DMS79 (cell line): ENCODE results near the gene MPC1L.
"Not testable (repeated sequence)": the region's sequence is repeated elsewhere in the genome, so short reads cannot be mapped to it uniquely, and the experiment has no call there.

Experiments used
- DNase-seq: peaks from one replicate; lab custom pipeline; 2025; lab: John Stamatoyannopoulos, UW

The MPC1L gene

GRCh38 chrX:40623139-40623536 is at the start of gene MPC1L:
MPC1L (plus strand) TSS chrX:40623428; CDS start chrX:40623566, 138 bp downstream.
- DNase-seq = no peak

- DNase-seq = no peak
Observed at GRCh38 chrX:40573763-40574162, 49.5 kb upstream of the MPC1L start.

GRCh38 chrX:40575411-40575810 is 47.8 kb upstream of the MPC1L start:
- not testable (repeated sequence) for DNase-seq

- DNase-seq = no peak
Observed at GRCh38 chrX:40576291-40576690, 46.9 kb upstream of the MPC1L start.

- DNase-seq = peak; percentile 31
Observed at GRCh38 chrX:40578039-40578695, 45.1 kb upstream of the MPC1L start.

- DNase-seq = no peak
Observed at GRCh38 chrX:40579141-40579540, 44.1 kb upstream of the MPC1L start.

- DNase-seq = no peak
Observed at GRCh38 chrX:40579900-40580536, 43.2 kb upstream of the MPC1L start.

GRCh38 chrX:40580537-40581335 is 42.5 kb upstream of the MPC1L start, which contains the start of gene ATP6AP2:
ATP6AP2 (plus strand) TSS chrX:40580970; CDS start chrX:40581066, 96 bp downstream.
- peak; percentile 80 for DNase-seq

GRCh38 chrX:40581336-40581920 is 41.8 kb upstream of the MPC1L start:
- no peak for DNase-seq

- DNase-seq = not testable (repeated sequence)
Observed at GRCh38 chrX:40582178-40582577, 41.0 kb upstream of the MPC1L start.

GRCh38 chrX:40582811-40583210 is 40.4 kb upstream of the MPC1L start:
- no peak for DNase-seq

GRCh38 chrX:40587623-40588022 is 35.6 kb upstream of the MPC1L start:
- DNase-seq = not testable (repeated sequence)

GRCh38 chrX:40589616-40590321 is 33.5 kb upstream of the MPC1L start:
- DNase-seq = not testable (repeated sequence)

- no peak for DNase-seq
Observed at GRCh38 chrX:40603446-40603845, 19.8 kb upstream of the MPC1L start.

- DNase-seq = no peak
Observed at GRCh38 chrX:40607381-40607780, 15.8 kb upstream of the MPC1L start.

- no peak for DNase-seq
Observed at GRCh38 chrX:40612511-40612910, 10.7 kb upstream of the MPC1L start.

- DNase-seq = no peak
Observed at GRCh38 chrX:40615976-40616375, 7.3 kb upstream of the MPC1L start.

- no peak for DNase-seq
Observed at GRCh38 chrX:40617566-40617965, 5.7 kb upstream of the MPC1L start.

- no peak for DNase-seq
Observed at GRCh38 chrX:40622479-40623138, 619 bp upstream of the MPC1L start.

- DNase-seq = no peak
Observed at GRCh38 chrX:40623665-40624064, 437 bp downstream of the MPC1L start.

- no peak for DNase-seq
Observed at GRCh38 chrX:40625294-40625693, 2.1 kb downstream of the MPC1L start.
